ENCODE measurements around the gene PILRA. TPM values are rescaled to one million over a fixed set of nuclear protein-coding genes. Genes with fewer than 3 reads are reported as not detected.

The PILRA gene
- total RNA-seq, 2 donors from 2014 or later: 2.1 to 12.8 TPM

- H3K9ac ChIP-seq (ENCODE audit: extremely low read depth, low read length, poor library complexity, severe bottlenecking): no peak overlapping the region
- no peaks in the 10 kb centered on the region for H3K9me3 Mint-ChIP-seq
- WGBS, 2 experiments (ENCODE audit: insufficient coverage in 1 of 2, insufficient read length in 1 of 2): 66% methylated on average over 2 of the region's 2 CpGs; no CpG with 5 or more reads in 1 of the 2 experiments
- no peaks in the 10 kb centered on the region for H3K36me3 Mint-ChIP-seq (ENCODE audit: low read depth)
- H3K27me3 ChIP-seq (ENCODE audit: control insufficient read depth, insufficient read depth, low read length, poor library complexity, severe bottlenecking): no peaks in the 10 kb centered on the region
- TF ChIP-seq CTCF (conservative IDR thresholded peaks at IDR 0.05): no peak
- no peaks in the 10 kb centered on the region for H3K9me3 ChIP-seq (ENCODE audit: control insufficient read depth, low read length)
- no peak for DNase-seq
- no peak overlapping the region for H3K4me3 Mint-ChIP-seq
- no peak overlapping the region for H3K27ac Mint-ChIP-seq
- no peak overlapping the region for H3K4me3 ChIP-seq (ENCODE audit: low read length)
- H3K4me1 ChIP-seq (ENCODE audit: control insufficient read depth, insufficient read depth, low read length): no peaks in the 10 kb centered on the region
- H3K27me3 Mint-ChIP-seq (ENCODE audit: insufficient read depth): peaks cover 24% of the 10 kb centered on the region
- no peak overlapping the region for H3K27ac ChIP-seq (ENCODE audit: low read depth, low read length)
- no peaks in the 10 kb centered on the region for H3K36me3 ChIP-seq (ENCODE audit: control insufficient read depth, insufficient read depth, low read length)
- peaks cover 6% of the 10 kb centered on the region for H3K4me1 Mint-ChIP-seq
Observed at GRCh38 chr7:100394077-100394476, 20.8 kb downstream of the PILRA start.

- Histone ChIP-seq H3K27me3 (ENCODE audit: control insufficient read depth, insufficient read depth, low read length, poor library complexity, severe bottlenecking) (no peaks in the 10 kb centered on the region), H3K9me3 (ENCODE audit: control insufficient read depth, low read length) (no peaks in the 10 kb centered on the region), H3K9ac (ENCODE audit: extremely low read depth, low read length, poor library complexity, severe bottlenecking) (no peak overlapping the region), H3K36me3 (ENCODE audit: control insufficient read depth, insufficient read depth, low read length) (no peaks in the 10 kb centered on the region), H3K4me3 (ENCODE audit: low read length) (no peak overlapping the region), H3K27ac (ENCODE audit: low read depth, low read length) (no peak overlapping the region), H3K4me1 (ENCODE audit: control insufficient read depth, insufficient read depth, low read length) (no peaks in the 10 kb centered on the region)
- 90 to 94% methylated on average over 7 to 9 of the region's 9 CpGs for WGBS, 2 experiments (ENCODE audit: insufficient coverage in 1 of 2, insufficient read length in 1 of 2)
- H3K27ac Mint-ChIP-seq: no peak overlapping the region
- peaks cover 30% of the 10 kb centered on the region for H3K27me3 Mint-ChIP-seq (ENCODE audit: insufficient read depth)
- H3K36me3 Mint-ChIP-seq (ENCODE audit: low read depth): no peaks in the 10 kb centered on the region
- H3K4me3 Mint-ChIP-seq: no peak overlapping the region
- H3K9me3 Mint-ChIP-seq: no peaks in the 10 kb centered on the region
- H3K4me1 Mint-ChIP-seq: peaks cover 6% of the 10 kb centered on the region
- no peak for DNase-seq
- TF ChIP-seq CTCF (conservative IDR thresholded peaks at IDR 0.05): no peak
Observed at GRCh38 chr7:100396421-100396982, 23.2 kb downstream of the PILRA start.

- peak; percentile 65 for DNase-seq
- no peaks in the 10 kb centered on the region for H3K27me3 ChIP-seq (ENCODE audit: control insufficient read depth, insufficient read depth, low read length, poor library complexity, severe bottlenecking)
- H3K36me3 ChIP-seq (ENCODE audit: control insufficient read depth, insufficient read depth, low read length): no peaks in the 10 kb centered on the region
- Mint-ChIP-seq H3K27ac (no peak overlapping the region), H3K9me3 (no peaks in the 10 kb centered on the region), H3K4me1 (peaks cover 6% of the 10 kb centered on the region), H3K4me3 (no peak overlapping the region), H3K27me3 (ENCODE audit: insufficient read depth) (peaks cover 30% of the 10 kb centered on the region), H3K36me3 (ENCODE audit: low read depth) (no peaks in the 10 kb centered on the region)
- no peak overlapping the region for H3K4me3 ChIP-seq (ENCODE audit: low read length)
- peak; percentile 60 for TF ChIP-seq CTCF (conservative IDR thresholded peaks at IDR 0.05)
- 59 to 78% methylated on average over 7 to 13 of the region's 13 CpGs for WGBS, 2 experiments (ENCODE audit: insufficient coverage in 1 of 2, insufficient read length in 1 of 2)
- H3K4me1 ChIP-seq (ENCODE audit: control insufficient read depth, insufficient read depth, low read length): no peaks in the 10 kb centered on the region
- no peaks in the 10 kb centered on the region for H3K9me3 ChIP-seq (ENCODE audit: control insufficient read depth, low read length)
- no peak overlapping the region for H3K9ac ChIP-seq (ENCODE audit: extremely low read depth, low read length, poor library complexity, severe bottlenecking)
- H3K27ac ChIP-seq (ENCODE audit: low read depth, low read length): no peak overlapping the region
Observed at GRCh38 chr7:100397315-100398081, 24.2 kb downstream of the PILRA start.
